HL-60 (cell line): ENCODE data around the gene SP140.

Source experiments
- DNase-seq, 2 experiments: peaks; one replicate each; pipeline ENCODE4 v3.0.0-alpha.2; 2010 to 2020; ENCODE audit warnings: low read depth in 1 of 2, low spot score in 1 of 2
- H3K27ac ChIP-seq: fragments of 250-450 bp; sonication (Bioruptor Pico); replicated peaks from 2 replicates; pipeline ENCODE4 v1.5.1; 2020; ENCODE audit warnings: mild to moderate bottlenecking, moderate library complexity
- H3K27me3 ChIP-seq: fragments of 250-450 bp; sonication (Bioruptor Pico); 2 replicates; pipeline ENCODE4 v1.5.1; 2021; ENCODE audit warnings: mild to moderate bottlenecking, moderate library complexity; ENCODE audit not compliant: insufficient read depth, poor library complexity, severe bottlenecking
- H3K4me3 ChIP-seq: replicated peaks from 2 replicates; pipeline ENCODE4 v1.5.1; 2011; ENCODE audit warnings: mild to moderate bottlenecking, control low read depth, low read length; ENCODE audit not compliant: insufficient read depth
- CTCF ChIP-seq: IDR thresholded peaks from one replicate; pipeline ENCODE4 v1.5.1; 2011; ENCODE audit warnings: low read length, control low read depth, inconsistent platforms; ENCODE audit not compliant: insufficient read depth
- GABPA ChIP-seq: IDR thresholded peaks from 2 replicates; pipeline ENCODE4 v1.6.1; 2012; ENCODE audit warnings: low read depth
- POLR2AphosphoS5 ChIP-seq: IDR thresholded peaks from 2 replicates; pipeline ENCODE4 v1.6.1; 2012; ENCODE audit warnings: low read depth
- REST ChIP-seq: IDR thresholded peaks from 2 replicates; pipeline ENCODE4 v1.6.1; 2012; ENCODE audit warnings: low read depth; ENCODE audit not compliant: insufficient replicate concordance
- SPI1 ChIP-seq: IDR thresholded peaks from 2 replicates; pipeline ENCODE4 v1.6.1; 2012; ENCODE audit warnings: low read depth, mild to moderate bottlenecking, borderline replicate concordance
- long read RNA-seq: library from polyadenylated mRNA; unstranded; transcript quantifications from one replicate; pipeline ENCODE4 v2.0.0, GENCODE V29; 2020

SP140 gene
- long read RNA-seq, partial matches to known transcripts = 0 of 21 reads
- long read RNA-seq, other reads (novel, unspliced or antisense) = 20 of 21 reads

- TF ChIP-seq POLR2AphosphoS5 = no peak; the same call in 1 of the 2 replicates
- TF ChIP-seq SPI1 = no peak
- no peak for TF ChIP-seq REST
- no peak for TF ChIP-seq CTCF
- TF ChIP-seq GABPA = no peak
- peak; percentile 61 to 72 for DNase-seq
- Histone ChIP-seq H3K27me3 (no peaks in the 10 kb centered on the region), H3K27ac (peak within 1 kb of the TSS; percentile 54), H3K4me3 (peak within 1 kb of the TSS; percentile 8; the same call in 1 of the 2 replicates)
These were observed at the start of gene SP140 for GRCh38 chr2:230225486-230225885. TSS of gene SP140 (plus strand) at chr2:230225736. CDS start at chr2:230225845, 109 bp downstream.

- TF ChIP-seq POLR2AphosphoS5 (no peak), SPI1 (no peak), GABPA (no peak), REST (no peak), CTCF (no peak)
- no peak overlapping the region for H3K27ac ChIP-seq
- no peaks in the 10 kb centered on the region for H3K27me3 ChIP-seq
- no peak overlapping the region for H3K4me3 ChIP-seq
- no peak for DNase-seq
These were observed 48.5 kb upstream of the SP140 start for GRCh38 chr2:230176996-230177395.

GRCh38 chr2:230178546-230179485, 46.7 kb upstream of the SP140 start:
- TF ChIP-seq POLR2AphosphoS5 (no peak), SPI1 (no peak), GABPA (no peak), REST (no peak), CTCF (no peak)
- Histone ChIP-seq H3K27ac (no peak overlapping the region), H3K4me3 (no peak overlapping the region), H3K27me3 (no peaks in the 10 kb centered on the region)
- no peak for DNase-seq
